Activated T-helper 1 cell treated with anti-CD3 and anti-CD28 coated beads, Interleukin-2, amount 50 U/mL, for 16 hours (primary cell): Measurements from ENCODE around the gene PNMA6E.
"Not testable (repeated sequence)": the region's sequence is repeated elsewhere in the genome, so short reads cannot be mapped to it uniquely, and the experiment has no call there.

Experiments used
- DNase-seq, 2 donors: peaks; one replicate each; pipeline ENCODE4 v3.0.0-alpha.2; 2020; ENCODE audit warnings: low read depth in 1 of 2, low spot score in 1 of 2

PNMA6E gene

GRCh38 chrX:153387987-153388721 lies 13.0 kb downstream of the PNMA6E start:
- no peak for DNase-seq

- DNase-seq = no peak
These were observed 13.8 kb downstream of the PNMA6E start for GRCh38 chrX:153387345-153387744.

GRCh38 chrX:153386097-153386496 lies 15.1 kb downstream of the PNMA6E start:
- DNase-seq = no peak

- not testable (repeated sequence) for DNase-seq
These were observed 16.2 kb downstream of the PNMA6E start for GRCh38 chrX:153384973-153385372.

- no peak for DNase-seq
These were observed 16.8 kb downstream of the PNMA6E start for GRCh38 chrX:153384390-153384789.

- no peak for DNase-seq
These were observed 18.3 kb downstream of the PNMA6E start for GRCh38 chrX:153382563-153383482.

GRCh38 chrX:153381684-153382532 lies 19.2 kb downstream of the PNMA6E start:
- DNase-seq = no peak

GRCh38 chrX:153380691-153381090 lies 20.5 kb downstream of the PNMA6E start:
- no peak for DNase-seq

GRCh38 chrX:153379971-153380581 lies 21.1 kb downstream of the PNMA6E start:
- no peak for DNase-seq

GRCh38 chrX:153379508-153379907 lies 21.6 kb downstream of the PNMA6E start:
- DNase-seq = no peak

GRCh38 chrX:153378607-153379006 lies 22.5 kb downstream of the PNMA6E start:
- no peak for DNase-seq

GRCh38 chrX:153377727-153378126 lies 23.4 kb downstream of the PNMA6E start:
- DNase-seq = no peak

- no peak for DNase-seq
These were observed 25.6 kb downstream of the PNMA6E start for GRCh38 chrX:153375571-153375970.

GRCh38 chrX:153374426-153374825 lies 26.7 kb downstream of the PNMA6E start:
- no peak for DNase-seq

- DNase-seq = no peak
These were observed 28.2 kb downstream of the PNMA6E start for GRCh38 chrX:153372949-153373348.

GRCh38 chrX:153371256-153371655 lies 29.9 kb downstream of the PNMA6E start:
- no peak for DNase-seq

GRCh38 chrX:153370293-153371055 lies 30.7 kb downstream of the PNMA6E start:
- no peak for DNase-seq

GRCh38 chrX:153366878-153367538 lies 34.1 kb downstream of the PNMA6E start:
- DNase-seq = no peak

GRCh38 chrX:153366119-153366518 lies 35.0 kb downstream of the PNMA6E start:
- no peak for DNase-seq

- DNase-seq = no peak
These were observed 35.5 kb downstream of the PNMA6E start for GRCh38 chrX:153365670-153366069.
